GM19467 (cell line): Measurements from ENCODE around the gene KLHL30.
"Not testable (repeated sequence)": the region's sequence is repeated elsewhere in the genome, so short reads cannot be mapped to it uniquely, and the experiment has no call there.

Experiments used
- ATAC-seq: cut with Tn5 transposase; IDR thresholded peaks from one replicate; pipeline ENCODE4 v1.9.1; 2021; ENCODE audit warnings: mild to moderate bottlenecking, moderate library complexity; ENCODE audit not compliant: unreplicated experiment

Gene KLHL30

DNA sequence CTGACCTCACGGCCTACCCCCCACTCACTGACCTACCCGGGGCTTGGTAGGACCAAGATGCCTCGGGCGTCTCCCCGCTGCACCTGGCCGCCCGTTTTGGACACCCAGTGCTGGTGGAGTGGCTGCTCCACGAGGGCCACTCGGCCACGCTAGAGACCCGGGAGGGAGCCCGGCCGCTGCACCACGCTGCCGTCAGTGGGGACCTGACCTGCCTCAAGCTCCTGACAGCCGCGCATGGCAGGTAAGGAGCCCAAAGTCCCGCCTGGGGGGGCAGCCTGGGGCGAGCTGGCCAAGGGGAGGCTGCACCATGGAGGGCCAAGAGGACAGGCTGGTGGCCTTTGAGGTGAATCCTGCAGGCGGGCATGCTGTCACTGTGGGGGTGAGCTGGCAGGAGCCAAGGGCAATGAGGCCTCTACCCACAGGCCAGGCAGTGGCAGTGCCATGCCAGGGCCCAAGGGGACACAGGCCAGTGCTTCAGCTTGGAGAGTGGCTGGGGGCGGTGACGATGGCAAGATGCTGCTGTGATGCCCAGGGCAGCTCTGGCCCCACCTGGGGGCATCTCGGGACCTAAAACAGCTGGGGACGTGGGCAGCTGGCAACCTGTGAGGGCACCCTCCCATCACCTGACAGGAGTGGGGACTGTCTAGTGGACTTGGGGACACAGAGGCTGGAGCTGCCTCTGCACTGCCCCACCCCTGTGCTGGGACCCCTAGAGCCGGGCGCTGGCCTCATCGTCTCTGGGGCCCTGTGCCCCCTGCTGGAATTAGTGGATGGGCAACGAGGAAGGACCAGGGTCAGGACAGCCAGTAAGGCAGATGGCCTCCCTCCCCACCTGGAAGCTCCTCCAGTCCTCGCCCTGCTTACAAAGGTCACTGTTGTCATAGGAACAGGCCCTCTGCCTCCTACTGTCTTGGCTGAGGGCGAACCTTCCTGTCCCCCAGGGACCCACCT is 36.3 kb upstream of the KLHL30 start:
- no peak for ATAC-seq

DNA sequence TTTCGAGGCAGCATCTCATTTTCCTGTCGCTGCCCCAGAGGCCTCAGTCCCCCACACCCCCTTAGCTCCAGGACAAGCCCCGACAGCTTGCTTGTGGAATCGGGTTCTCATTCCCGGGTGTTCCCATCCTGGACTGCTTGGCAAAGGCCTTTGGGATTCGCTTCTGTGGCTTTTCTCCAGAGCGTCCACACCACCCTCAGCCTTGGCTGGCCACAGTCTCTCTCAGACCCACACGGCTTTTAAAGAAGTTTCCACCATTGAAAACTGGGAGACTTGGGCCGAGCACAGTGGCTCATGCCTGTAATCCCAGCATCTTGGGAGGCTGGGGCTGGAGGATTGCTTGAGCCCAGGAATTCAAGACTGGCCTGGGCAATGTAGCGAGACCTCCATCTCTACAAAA is 35.6 kb upstream of the KLHL30 start:
- no peak for ATAC-seq

DNA sequence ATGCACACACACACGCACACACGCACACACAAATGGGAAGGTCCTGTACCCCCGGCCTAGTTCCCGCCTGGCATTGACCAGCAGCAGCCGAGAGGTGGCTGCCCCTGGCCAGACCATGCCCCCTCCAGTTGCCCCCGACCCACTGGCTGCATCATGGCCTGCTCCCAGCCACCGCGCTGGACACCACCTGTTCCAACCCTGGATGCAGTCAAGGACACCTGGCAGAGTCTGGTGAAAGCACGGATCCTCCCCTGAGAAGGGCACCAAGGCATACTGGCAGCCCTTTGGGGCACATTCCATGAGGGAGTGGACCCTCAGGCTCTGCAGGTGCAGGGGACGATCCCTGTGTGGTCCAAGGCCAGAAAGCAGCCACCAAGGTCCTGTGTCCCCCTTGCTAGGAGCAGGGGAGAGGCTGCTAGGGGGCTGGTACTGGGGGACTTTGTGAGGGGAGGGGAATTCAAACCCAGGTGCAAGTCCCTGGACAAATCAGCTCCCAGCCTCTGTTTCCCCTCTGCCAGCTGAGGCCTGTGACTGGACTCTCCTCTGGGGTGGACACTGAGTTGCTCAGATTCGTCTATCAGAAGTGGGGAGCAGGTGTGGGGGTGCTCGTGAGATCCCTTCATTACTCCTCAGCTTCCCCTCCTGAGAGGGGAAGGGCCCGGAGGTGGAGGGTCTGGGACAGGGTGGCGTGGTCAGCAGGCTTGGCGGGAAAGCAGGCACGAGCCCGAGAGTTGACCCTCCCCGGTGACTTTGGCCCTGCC is 34.8 kb upstream of the KLHL30 start:
- ATAC-seq, result no peak

DNA sequence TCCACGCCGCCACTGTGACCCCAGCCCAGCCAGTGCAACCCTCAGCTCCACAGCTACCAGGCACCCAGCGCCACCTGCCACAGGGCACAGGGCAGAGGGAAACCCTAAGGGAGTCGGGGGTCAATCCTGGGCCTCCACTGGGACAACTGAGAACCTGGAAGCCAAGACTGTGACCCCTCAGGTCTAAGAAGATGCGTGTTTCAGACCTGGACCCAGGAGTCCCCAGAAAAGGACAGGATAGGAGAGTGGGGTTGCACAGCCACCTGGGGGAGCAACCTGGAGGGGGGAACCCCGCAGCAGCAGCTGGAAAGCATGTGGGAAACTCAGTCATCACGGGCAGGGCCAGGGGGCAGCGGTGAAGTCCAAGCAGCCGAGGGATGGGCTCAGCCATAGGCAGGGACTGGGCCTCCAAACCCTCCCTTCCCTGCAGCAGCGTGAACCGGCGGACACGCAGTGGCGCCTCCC is 34.2 kb upstream of the KLHL30 start:
- no peak for ATAC-seq

DNA sequence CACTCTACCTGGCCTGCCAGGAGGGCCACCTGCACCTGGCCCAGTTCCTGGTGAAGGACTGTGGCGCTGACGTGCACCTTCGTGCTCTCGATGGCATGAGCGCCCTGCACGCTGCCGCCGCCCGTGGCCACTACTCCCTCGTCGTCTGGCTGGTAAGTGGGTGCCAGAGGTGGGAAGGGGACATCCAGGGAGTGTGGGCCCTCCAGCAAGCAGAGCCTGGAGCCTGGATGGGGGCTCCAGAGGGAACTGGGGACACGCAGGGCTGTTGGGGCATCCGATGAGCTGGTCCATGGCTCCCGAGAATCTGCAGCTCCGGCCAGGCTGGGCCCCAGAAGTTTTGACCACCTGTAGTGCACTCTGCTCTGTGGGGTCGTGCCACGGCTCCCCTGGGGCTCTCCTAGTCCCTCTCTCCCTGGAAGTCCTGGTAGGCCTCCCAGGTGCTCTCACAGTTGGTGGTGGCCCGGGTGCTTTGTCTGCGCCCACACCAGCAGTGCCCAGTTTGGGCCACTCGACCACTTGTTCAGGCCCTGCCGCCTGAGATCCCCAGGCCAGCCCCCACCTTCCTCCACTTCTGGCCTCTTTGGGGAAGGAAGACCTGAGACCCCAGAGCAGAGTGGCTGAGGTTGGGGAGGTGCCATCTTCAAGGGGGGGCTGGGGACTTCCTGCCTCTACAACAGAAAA is 33.6 kb upstream of the KLHL30 start:
- ATAC-seq, result no peak

DNA sequence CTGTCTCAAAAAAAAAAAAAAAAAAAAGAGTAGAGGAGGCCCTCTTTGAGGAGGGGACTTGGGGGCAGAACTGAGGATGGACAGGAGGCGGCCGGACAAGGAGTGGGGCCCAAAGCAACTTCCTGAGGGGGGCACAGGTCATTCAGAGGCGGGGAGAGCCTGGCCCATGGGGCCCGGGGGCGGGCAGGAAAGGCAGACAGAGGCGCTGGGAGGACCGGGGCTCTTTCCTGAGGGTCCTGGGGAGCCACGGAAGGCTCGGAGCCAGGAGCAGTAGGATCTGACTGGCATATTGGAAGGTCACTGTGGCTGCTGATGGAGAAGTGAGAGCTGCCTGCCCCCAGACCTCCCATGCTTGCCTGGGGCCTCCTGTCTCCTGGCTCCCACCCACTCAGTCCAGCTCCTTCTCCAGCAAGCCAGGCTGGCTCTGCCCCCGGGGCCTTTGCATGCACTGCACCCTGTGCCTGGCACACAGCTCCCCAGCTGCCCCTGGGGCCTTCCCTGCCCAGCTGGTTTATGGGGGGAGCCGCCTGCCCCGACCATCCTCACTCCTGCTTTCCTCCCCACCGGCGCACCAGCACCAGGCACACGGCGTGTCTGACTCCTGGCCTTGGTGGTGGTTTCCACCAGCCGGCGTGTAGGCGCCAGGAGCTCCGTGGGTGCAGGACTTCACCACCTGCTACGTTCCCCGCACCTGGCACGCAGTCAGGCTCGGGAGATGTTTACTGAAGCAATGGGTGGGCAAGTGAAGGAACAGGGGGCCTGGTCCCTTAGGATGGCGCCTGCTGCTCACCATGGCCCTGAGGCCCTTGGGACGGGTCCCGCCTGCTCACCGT is 32.7 kb upstream of the KLHL30 start:
- ATAC-seq, result no peak

DNA sequence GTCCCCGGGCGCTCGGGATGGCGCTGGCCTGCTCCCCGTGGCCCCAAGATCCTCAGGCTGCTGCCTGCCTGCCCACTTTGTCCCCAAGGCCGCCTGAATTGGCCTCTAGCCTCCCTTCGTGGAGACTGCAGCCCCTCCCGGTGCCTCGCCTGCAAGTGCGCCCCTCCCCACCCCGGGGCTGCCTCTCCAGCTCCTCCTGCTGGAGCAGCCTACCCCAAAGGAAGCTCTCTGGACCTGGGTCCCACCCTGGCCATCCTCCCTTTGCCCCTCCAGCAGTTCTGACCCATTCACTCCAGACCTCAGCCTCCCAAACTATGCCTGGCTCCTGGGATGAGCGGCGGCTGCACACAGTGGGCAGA is 32.1 kb upstream of the KLHL30 start:
- ATAC-seq, result no peak

DNA sequence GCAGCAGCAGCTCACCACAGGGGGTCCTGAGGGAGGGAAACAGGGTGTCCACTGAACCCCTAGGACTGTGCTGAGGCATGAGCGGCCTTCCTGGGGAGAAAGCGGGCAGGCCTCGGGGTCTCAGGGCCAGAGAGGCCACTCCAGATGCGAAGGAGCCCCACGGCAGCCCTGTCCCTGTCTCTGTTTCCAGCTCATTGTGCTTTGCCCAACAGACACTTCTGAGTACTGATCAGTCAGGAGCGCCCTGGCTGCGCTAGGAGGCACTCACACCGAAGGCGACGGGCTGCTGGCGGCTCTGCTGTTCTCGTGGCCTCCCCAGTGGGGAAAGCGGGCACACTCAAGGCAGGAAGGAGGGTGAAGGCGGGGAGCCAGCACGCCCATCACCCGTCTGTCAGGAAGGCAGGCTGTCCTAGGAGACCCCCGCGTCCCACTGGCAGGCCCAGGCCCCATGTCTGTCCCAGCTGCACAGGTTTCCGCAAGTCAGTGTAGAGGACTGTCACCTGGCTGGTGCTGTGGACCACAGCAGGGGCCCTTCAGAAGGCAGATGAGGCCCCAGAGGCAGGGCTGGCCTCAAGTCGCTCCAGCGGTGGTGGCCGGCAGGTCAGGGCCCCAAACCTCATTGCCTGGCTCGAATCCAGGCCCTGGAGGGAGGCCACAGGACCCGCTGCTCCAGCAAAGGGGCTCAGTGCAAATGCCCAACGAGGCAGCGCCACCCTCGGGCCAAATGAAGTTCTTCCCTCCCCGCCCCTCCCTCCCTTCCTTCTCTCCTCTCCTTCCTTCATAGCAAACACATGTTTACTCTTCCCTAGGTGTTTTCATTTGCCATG is 31.6 kb upstream of the KLHL30 start:
- no peak for ATAC-seq

DNA sequence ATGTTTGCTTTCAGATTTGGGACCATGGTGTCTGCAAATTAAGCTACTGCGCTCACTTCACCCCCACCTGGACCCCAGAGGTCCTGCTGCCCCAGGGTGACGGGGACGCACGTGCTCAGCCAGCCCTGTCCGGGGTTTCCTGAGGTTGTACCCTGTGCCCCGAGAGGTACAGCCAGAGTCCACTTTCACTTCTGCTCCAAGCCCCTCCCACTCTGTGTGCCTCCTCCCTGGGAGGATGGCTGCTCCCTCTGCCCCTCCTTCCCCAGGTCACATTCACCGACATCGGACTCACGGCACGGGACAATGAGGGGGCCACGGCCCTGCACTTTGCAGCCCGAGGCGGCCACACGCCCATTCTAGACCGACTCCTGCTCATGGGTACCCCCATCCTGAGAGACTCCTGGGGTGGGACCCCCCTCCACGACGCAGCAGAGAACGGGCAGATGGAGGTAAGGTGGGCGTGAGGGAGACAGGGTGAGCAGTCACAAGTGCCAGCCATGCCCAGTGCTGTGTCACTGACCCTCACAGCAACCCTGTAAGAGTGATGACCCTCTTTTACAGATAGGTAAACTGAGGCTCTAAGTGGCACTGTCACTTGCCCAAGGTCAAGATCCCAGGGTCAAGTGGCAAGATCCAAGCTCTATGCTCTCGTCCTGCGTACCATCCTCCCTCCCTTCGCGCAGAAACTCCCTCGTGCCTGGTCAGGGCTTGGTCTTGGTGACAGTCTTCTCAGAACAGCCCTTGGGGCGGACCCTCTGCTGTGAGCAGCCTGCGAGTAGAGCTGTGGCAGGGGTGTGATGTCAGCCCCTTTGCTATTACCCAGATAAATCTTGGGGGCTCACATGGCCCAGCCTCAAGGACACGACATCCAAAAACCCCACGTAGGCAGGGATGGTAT is 30.7 kb upstream of the KLHL30 start:
- peak; percentile 70 for ATAC-seq

DNA sequence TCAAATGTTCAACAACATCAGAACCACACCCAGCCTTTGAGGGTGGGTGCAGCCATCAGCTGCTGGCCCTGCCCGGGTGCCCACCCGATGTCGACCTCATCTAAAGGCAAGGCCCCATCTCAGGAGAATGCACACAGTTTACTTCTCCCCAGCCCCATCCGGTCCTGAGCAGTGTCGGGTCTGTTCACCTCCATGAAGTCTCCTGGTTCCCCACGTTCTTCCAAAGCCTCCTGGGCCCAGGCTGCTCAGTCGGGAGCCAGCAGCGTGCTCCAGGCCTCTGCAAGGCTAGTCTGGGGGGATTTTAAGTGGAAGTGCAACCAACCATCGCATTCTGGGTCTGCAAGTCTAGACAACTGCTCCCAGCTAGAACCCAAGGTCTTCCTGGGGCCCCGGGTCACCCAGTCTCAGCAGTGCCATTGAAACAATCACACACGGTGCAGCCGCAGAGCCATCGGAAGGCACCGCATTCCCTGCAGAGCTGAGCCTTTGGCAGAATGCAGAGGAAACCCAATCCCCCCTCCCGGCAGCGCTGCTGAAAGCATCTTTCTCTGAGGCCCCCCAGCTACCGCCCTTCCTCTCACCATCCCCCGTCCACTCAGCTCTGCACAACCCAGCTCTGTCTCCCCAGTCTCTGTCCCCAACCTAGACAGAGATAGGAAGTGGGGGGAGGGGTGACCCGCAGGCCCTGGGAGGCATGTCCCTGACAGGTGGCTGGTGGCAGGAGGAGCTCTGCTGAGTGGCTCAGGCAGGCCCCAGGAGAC is 29.9 kb upstream of the KLHL30 start:
- ATAC-seq, result peak; percentile 69

DNA sequence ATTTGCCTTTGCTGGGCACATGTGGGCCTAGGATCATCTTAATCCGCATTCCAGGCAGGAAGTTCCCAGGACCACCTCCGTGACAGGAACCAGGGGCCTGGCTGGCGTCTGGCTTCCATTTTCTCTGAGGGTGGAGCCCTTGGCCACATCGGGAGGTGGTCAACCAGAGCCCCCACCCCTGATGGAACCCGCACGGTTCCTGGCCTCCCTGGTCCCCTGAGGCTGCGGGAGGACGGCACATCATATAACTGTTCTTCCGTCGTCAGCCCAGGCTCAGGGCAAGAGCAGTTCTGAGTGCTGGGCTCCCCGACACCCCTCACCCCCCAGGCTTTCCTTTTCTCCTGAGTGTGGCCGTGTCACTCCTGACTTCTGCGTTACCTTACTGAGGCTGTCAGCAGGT is 24.9 kb upstream of the KLHL30 start:
- ATAC-seq, result no peak

DNA sequence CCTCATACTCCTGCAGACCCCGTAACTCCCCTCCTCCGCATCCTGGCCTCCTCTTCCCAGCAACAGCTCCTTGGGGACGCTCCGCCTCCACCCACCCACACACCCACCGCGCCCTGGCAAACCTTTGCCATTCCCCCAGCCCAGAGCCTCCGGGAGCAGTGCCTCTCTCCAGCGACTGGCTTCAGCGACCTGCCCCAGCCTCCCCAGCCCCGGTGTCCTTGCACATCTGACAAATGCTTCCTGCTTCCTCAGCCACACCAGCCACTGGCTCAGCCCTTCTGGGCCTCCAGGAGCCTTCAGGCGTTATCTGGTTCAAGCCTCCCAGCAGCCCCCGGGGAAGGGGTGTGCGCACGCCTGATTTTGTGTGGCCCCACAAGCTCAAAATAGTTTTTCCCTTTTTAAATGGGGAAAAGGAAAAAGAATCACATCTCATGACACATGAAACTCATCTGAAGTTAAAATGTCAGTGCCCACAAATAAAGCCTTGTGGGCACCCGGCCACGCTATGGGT is 24.1 kb upstream of the KLHL30 start:
- ATAC-seq, result no peak

DNA sequence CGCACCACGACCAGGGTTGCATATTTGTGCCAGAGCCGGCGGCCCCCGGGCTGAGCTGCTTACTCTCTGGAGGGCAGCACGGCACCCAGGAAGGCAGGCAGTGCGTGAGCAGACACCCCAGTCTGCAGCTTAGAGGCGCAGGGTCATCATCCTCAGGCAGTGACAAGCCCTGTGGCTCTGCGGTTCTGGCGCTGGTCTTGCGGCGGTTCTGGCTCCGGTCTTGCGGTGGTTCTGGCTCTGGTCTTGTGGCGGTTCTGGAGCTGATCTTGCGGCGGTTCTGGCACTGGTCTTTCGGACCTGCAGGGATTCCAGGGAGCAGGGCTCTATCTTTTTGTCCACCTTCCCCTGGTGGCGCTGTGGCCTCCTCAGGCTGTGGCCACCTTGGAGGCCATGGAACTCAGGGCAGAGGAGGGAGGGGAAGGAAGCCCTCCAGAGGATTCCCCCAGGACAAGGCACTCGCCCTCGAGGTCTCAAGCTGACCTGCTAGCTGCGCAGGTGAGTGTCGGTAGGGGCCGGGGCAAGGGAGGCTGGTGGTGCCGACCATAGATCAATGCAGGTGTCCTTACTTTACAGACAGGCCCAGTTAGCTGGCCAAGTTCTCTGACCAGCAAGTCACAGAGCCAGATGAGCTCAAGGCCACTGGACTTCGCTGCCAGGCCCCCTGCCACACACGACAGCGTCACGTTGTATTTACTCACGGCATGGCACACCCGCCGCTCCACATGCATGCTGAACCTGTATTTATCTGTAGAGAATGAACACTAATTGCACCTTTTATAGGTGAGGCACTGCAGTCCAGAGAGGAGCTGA is 23.4 kb upstream of the KLHL30 start:
- ATAC-seq, result no peak

DNA sequence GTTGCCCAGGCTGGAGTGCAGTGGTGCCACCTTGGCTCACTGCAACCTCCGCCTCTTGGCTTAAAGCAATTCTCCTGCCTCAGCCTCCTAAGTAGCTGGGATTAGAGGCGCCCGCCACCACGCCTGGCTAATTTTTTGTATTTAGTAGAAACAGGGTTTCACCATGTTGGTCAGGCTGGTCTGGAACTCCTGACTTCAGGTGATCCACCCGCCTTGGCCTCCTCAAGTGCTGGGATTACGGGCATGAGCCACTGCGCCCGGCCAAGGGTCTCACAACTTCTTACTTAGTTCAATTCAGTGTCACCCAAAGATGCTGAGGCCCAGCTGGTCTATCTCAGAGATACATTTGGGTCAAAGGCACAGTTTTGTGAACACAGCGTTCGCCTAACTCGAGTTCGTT is 22.8 kb upstream of the KLHL30 start:
- not testable (repeated sequence) for ATAC-seq

DNA sequence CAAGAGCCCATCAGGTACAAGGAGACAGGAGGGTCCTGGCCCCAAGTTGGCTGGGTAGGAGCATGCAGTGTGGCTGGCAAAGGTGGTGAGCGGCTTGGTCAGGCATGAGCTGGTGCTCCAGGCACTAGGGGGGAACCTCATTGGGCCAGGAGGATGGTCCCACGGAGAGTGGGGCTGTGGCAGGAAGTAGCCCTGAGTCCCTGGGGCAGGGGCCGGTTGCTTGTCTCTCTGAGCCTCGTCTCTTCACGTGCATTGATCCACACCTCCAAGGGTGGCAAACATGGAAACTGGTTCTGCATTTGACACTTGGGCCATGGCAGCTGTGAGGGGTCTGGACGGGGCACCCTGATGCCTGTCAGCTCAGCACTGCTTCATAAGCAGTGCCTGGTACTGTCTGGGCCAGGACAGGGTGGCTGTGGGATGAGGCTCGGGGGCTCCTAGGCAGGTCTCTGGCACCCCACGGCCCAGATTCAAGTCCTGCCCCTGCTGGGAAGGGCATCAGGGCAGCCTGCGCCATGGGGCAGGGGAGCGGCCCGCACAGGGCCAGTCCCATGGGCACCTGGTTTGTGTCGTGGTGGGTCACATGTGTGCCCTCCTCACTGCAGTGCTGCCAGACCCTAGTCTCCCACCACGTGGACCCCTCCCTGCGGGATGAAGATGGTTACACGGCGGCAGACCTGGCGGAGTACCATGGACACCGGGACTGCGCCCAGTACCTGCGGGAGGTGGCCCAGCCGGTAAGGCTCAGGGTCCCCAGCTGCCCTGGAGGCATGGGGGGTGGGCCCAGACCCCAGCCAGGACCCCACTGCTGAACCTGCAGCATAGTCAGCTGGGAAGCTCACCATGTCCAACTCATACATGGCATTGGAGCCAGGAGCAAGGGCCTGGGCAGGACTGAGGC is 21.9 kb upstream of the KLHL30 start:
- no peak for ATAC-seq
